ENCODE measurements around the gene GPT2.

The GPT2 gene, protein sequence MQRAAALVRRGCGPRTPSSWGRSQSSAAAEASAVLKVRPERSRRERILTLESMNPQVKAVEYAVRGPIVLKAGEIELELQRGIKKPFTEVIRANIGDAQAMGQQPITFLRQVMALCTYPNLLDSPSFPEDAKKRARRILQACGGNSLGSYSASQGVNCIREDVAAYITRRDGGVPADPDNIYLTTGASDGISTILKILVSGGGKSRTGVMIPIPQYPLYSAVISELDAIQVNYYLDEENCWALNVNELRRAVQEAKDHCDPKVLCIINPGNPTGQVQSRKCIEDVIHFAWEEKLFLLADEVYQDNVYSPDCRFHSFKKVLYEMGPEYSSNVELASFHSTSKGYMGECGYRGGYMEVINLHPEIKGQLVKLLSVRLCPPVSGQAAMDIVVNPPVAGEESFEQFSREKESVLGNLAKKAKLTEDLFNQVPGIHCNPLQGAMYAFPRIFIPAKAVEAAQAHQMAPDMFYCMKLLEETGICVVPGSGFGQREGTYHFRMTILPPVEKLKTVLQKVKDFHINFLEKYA

DNA sequence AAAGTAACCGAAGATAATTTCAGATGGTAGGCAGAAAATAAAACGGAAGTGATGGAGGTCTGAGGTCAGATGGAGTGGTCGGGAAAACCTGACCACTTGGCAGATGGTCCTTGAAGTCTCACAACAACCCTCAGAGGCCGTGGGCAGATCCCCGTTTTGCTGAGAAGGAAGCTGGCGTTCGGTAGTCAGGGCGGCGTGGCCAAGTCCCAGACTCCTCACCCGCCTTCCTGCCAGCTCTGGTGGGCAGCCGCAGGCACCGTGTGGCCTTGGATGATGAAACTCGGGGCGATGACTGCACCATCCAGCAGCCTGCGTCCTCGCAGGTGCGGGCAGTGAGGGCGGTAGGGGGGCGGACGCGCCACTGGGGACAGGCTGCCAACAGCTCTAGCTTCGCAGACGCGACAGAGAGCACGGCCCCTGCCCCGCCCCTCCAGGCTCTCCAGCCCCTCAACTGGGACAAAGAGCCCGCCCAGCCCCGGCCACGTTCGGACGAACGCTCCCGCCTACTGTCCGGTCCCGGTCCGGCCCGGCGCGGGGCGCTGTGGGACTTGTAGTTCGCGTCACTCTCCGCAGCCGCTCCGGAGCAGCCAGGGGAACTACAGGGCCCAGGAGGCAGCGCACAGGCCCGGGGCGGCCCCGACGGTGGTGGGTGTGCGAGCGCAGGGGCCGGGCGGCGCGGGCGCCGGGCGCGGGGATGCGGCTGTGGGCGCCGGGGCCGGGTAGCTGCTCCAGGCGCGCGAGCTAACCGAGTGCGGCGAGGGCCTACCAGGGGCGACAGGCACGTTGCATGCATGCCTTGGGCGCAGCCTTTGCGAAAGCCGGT, at the start of gene GPT2:
GPT2 (plus strand) TSS at position 673 of the 823 bp plus-strand sequence. CDS start 354 bp downstream, outside the sequence.
- peak; percentile 96 for DNase-seq

- no peak for DNase-seq
Observed at GRCh38 chr16:46836534-46837530, 47.3 kb upstream of the GPT2 start.

GRCh38 chr16:46839986-46840443, 44.1 kb upstream of the GPT2 start:
- no peak for DNase-seq

- no peak for DNase-seq
Observed at GRCh38 chr16:46842192-46842895, 41.8 kb upstream of the GPT2 start.

DNA sequence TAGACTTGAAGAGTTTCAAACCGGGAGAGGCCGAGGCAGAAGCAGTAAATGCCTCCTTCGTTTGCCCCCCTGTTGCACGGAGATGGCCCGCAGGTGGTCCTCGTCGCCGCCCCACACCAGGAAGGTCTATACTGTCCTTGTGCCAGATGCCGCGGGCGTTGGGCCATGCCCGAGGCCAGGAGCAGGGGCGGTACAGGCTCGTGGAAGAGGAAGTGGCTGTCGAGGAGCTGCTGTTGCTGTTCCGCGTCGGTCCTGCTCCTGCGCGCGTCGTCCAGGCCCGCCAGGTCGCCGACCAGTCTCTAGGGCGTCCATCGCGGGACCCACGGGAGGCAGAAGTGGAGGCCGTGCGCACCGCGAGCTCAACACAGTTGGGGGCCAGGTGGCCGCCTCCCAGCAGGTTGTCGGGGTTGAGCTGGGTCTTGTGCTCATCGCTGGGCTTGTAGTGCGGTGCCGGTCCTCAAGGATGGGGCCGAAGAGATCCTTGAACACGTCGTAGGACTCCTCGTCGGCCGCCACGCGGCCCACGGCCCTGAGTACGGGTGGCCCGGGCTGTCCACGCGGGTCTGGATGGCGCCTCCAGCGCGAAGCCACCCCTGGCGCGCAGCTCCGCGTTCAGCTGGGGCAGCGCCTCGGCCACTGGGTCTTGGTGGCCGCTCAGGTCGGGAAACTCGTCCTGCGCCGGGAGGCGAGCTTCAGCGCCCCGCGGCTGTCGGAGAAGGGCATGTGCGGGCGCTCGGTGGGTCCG, 40.1 kb upstream of the GPT2 start:
- DNase-seq: peak; percentile 46

GRCh38 chr16:46844771-46845170, 39.4 kb upstream of the GPT2 start:
- no peak for DNase-seq

DNA sequence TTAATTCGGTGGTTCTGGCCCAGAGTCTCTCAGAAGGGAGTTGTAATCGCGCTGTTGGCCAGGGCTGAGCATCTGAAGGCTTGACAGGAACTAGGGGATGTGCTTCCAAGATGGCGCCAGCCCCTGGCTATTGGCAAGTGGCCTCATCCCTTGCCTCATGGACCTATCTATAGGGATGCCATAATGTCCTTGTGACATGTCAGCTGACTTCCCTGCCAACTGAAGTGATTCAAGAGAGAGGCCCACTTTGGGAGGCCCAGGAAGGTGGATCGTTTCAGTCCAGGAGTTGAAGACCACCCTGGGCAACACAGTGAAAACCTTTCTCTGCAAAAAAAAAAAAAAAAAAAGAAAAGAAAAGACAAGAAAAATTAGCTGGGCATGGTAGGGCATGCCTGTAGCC, 38.2 kb upstream of the GPT2 start:
- DNase-seq: no peak

GRCh38 chr16:46848768-46849764, 35.1 kb upstream of the GPT2 start:
- no peak for DNase-seq

- no peak for DNase-seq
Observed at GRCh38 chr16:46850619-46851555, 33.3 kb upstream of the GPT2 start.

DNA sequence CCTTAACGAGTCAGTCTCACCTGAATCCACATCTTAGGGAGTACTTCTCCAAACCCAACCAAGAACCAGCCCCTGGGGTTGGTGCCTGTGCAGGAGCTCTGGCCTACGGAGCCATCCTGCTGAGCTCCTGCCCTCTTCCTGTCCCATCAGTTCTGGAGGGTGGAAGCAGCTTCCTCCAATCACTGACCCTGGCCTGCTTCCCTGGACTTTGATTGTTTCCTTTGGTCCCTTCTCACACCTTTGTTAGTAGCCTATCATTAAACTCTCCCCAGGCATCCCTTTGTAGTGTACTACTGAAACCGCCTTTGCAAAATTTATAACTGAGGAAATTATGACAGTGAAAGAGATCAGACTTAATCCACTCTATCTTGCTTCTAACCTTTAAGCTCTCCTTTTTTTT, 32.0 kb upstream of the GPT2 start:
- no peak for DNase-seq

- peak; percentile 81 for DNase-seq
Observed at GRCh38 chr16:46853713-46854443, 30.3 kb upstream of the GPT2 start.

DNA sequence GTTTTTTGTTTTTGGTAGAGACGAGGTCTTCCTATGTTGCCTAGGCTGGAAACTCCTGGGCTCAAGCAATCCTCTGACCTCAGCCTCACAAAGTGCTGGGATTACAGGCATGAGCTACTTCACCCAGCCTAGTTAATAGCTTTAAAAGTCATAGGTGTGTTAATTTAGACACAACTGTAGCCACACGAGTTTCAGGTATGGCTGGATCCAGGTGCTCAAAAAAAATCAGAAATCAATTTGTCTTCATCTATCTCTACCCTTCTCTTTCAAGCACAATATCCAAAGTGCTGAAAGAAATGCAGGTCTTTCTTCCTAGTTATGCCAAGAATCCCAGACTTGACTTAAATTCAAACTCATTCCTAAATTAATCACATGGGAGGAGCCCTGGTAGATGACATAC, 29.3 kb upstream of the GPT2 start:
- no peak for DNase-seq

- no peak for DNase-seq
Observed at GRCh38 chr16:46855389-46855788, 28.8 kb upstream of the GPT2 start.

GRCh38 chr16:46857368-46857945, 26.7 kb upstream of the GPT2 start:
- peak; percentile 50 for DNase-seq

GRCh38 chr16:46858151-46858550, 26.0 kb upstream of the GPT2 start:
- DNase-seq: no peak

GRCh38 chr16:46859719-46860152, 24.4 kb upstream of the GPT2 start:
- no peak for DNase-seq

Measured in hematopoietic multipotent progenitor cell treated with erythropoietin and hydrocortisone succinate and interleukin-3 and kit ligand, for 4 days (in vitro differentiated cells).